ENCODE data around the gene EEFSEC. TPM values are rescaled to one million over a fixed set of nuclear protein-coding genes. Genes with fewer than 3 reads are reported as not detected.
A peak's percentile ranks its signal among the peaks of the same experiment; 100 is the strongest.

EEFSEC gene
- total and polyA plus RNA-seq, 5 donors from 2014 or later, result 16.9 to 21.9 (median 18.5) TPM

DNA sequence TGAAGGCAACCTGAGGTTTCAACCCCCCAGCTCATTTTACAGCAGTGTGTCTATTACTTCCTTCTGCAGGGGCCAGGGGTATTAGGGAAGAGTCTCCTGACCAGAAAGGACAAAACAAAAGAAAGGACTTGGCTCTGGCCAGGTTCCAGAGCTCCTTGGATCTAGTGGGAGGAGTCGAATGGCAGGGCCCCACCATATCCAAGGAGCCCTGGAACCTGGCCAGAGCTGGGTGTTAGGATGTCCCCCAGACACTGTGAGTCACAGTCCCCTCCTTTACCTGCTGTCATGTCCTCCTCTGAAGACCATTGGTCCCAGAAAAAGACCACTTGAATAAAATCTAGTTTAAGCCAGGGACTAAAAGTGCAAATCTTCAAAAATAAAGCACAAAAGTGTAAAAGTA is 113.2 kb downstream of the EEFSEC start:
- Histone ChIP-seq H3K36me3 (ENCODE audit: control insufficient read depth, insufficient read depth, low read length) (peaks cover 28% of the 10 kb centered on the region), H3K4me1 (ENCODE audit: control insufficient read depth, insufficient read depth, low read length, poor library complexity, severe bottlenecking) (no peaks in the 10 kb centered on the region), H3K4me3 (ENCODE audit: low read depth, low read length) (no peak overlapping the region), H3K9me3 (ENCODE audit: control insufficient read depth in 2 of 2, low read length in 2 of 2) (no peaks in the 10 kb centered on the region), H3K27me3 (ENCODE audit: control insufficient read depth, insufficient read depth, low read length) (no peaks in the 10 kb centered on the region), H3K27ac (ENCODE audit: insufficient read depth, low read length, poor library complexity, severe bottlenecking) (no peak overlapping the region)
- peaks cover 58% of the 10 kb centered on the region for H3K36me3 Mint-ChIP-seq
- peaks cover 0 to 7% (median 0%) of the 10 kb centered on the region in 4 donors for H3K4me1 Mint-ChIP-seq
- peak overlapping the region in 2 of 3 donors; percentile 52 to 59 for H3K27ac Mint-ChIP-seq
- H3K4me3 Mint-ChIP-seq, result no peak overlapping the region
- DNase-seq (no peak), ATAC-seq (ENCODE audit: low read depth in 2 of 2) (no peak)
- H3K27me3 Mint-ChIP-seq, result no peaks in the 10 kb centered on the region
- H3K9me3 Mint-ChIP-seq, result peaks cover 0 to 3% (median 0%) of the 10 kb centered on the region in 7 donors

DNA sequence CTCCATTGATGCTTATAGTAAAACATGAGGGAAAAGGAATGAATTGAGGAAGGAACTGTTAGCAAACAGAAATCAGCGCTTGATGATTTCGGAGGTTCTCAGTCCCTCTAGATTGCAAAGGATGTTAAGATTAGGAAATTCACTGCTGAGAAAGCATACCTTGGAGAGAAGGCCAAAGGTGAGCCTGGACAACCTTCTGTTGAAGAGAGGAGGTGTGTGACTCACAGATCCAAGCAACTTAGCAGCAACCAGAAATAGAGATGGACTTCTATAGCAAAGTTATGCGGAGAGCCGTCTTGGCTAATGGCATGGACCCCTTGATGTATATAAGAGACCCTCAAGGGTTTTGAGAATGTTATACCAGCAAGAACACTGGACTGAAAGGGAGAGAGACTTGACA is 114.3 kb downstream of the EEFSEC start:
- Histone ChIP-seq H3K9me3 (ENCODE audit: control insufficient read depth in 2 of 2, low read length in 2 of 2) (no peaks in the 10 kb centered on the region), H3K4me3 (ENCODE audit: low read depth, low read length) (no peak overlapping the region), H3K27me3 (ENCODE audit: control insufficient read depth, insufficient read depth, low read length) (no peaks in the 10 kb centered on the region), H3K4me1 (ENCODE audit: control insufficient read depth, insufficient read depth, low read length, poor library complexity, severe bottlenecking) (no peaks in the 10 kb centered on the region), H3K27ac (ENCODE audit: insufficient read depth, low read length, poor library complexity, severe bottlenecking) (no peak overlapping the region), H3K36me3 (ENCODE audit: control insufficient read depth, insufficient read depth, low read length) (peaks cover 23% of the 10 kb centered on the region)
- Mint-ChIP-seq H3K4me3 (no peak overlapping the region), H3K36me3 (peaks cover 61% of the 10 kb centered on the region), H3K4me1 (peaks cover 0 to 8% (median under 1%) of the 10 kb centered on the region in 4 donors), H3K27ac (no peak overlapping the region), H3K9me3 (peaks cover 0 to 3% (median 0%) of the 10 kb centered on the region in 7 donors), H3K27me3 (no peaks in the 10 kb centered on the region)
- no peak for ATAC-seq (ENCODE audit: low read depth in 2 of 2)
- no peak for DNase-seq

DNA sequence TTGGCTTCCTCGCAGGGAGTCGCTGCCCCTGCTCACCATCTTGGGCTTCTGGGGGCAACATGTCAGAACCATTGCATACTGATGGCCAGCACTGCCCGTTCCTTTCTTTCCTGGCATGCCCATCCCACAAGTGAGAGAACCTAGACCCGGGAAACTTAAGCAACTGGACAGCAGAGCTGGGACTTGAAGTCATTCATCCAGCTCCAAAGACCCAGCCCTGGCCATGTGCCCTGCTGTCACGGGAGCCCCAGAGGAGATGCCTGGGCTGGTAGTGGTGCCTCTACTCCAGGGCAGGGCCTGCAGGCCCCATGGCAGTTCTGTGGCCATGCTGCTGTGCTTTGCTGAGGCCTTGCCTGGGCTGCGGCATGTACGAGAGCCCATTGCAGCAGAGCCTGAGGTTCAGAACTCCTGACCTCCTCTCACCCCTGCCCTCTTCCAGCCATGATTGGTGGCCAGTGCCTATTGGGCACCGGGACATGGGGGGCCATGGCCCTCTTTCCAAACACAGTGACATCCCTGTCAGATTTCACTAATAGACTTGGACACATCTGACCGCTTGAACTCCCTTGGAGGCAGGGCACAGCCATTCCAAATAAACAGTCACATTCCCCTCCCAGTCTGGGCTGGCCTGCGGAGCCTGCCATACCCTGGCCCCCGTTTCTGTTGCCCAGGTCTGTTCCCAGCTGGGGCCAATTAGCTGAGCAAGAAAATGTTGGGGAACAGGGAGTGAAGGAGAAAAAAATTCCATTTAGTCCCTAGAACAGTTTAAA is 115.9 kb downstream of the EEFSEC start:
- H3K9me3 ChIP-seq (ENCODE audit: control insufficient read depth in 2 of 2, low read length in 2 of 2), result no peaks in the 10 kb centered on the region
- H3K4me1 Mint-ChIP-seq, result peaks cover 0 to 8% (median under 1%) of the 10 kb centered on the region in 4 donors
- DNase-seq (no peak), ATAC-seq (ENCODE audit: low read depth in 2 of 2) (peak in 1 of 2 donors; percentile 18)
- no peaks in the 10 kb centered on the region for H3K27me3 ChIP-seq (ENCODE audit: control insufficient read depth, insufficient read depth, low read length)
- no peak overlapping the region for H3K4me3 Mint-ChIP-seq
- no peaks in the 10 kb centered on the region for H3K9me3 Mint-ChIP-seq
- H3K36me3 ChIP-seq (ENCODE audit: control insufficient read depth, insufficient read depth, low read length), result peaks cover 14% of the 10 kb centered on the region
- H3K27me3 Mint-ChIP-seq, result no peaks in the 10 kb centered on the region
- H3K36me3 Mint-ChIP-seq, result peaks cover 50% of the 10 kb centered on the region
- peak overlapping the region in 1 of 3 donors; percentile 5 for H3K27ac Mint-ChIP-seq
- H3K4me3 ChIP-seq (ENCODE audit: low read depth, low read length), result no peak overlapping the region
- no peaks in the 10 kb centered on the region for H3K4me1 ChIP-seq (ENCODE audit: control insufficient read depth, insufficient read depth, low read length, poor library complexity, severe bottlenecking)
- no peak overlapping the region for H3K27ac ChIP-seq (ENCODE audit: insufficient read depth, low read length, poor library complexity, severe bottlenecking)

DNA sequence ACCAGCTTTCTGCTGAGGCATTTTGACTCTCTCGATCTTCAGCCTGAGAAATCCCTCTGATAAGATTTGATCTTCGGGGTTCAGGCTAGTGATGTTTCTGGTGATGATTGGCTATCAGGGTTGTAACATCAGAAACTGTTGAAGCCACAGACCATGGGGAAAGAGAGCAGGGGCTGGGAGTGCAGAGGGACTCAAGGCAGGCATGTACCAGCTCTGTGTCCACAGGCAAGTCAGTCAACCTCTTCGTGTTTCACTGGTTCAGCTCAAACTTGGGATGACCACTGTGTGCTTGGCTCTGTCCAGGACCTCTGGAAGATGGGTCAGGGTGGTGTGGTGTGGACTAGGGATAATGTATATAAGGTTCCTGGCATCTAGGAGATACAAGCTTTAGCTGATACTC is 116.5 kb downstream of the EEFSEC start:
- H3K4me1 ChIP-seq (ENCODE audit: control insufficient read depth, insufficient read depth, low read length, poor library complexity, severe bottlenecking), result no peaks in the 10 kb centered on the region
- no peaks in the 10 kb centered on the region for H3K9me3 ChIP-seq (ENCODE audit: control insufficient read depth in 2 of 2, low read length in 2 of 2)
- H3K9me3 Mint-ChIP-seq, result no peaks in the 10 kb centered on the region
- H3K36me3 ChIP-seq (ENCODE audit: control insufficient read depth, insufficient read depth, low read length), result peaks cover 8% of the 10 kb centered on the region
- H3K4me3 ChIP-seq (ENCODE audit: low read depth, low read length), result no peak overlapping the region
- H3K4me1 Mint-ChIP-seq, result peaks cover 0 to 8% (median under 1%) of the 10 kb centered on the region in 4 donors
- peak overlapping the region in 1 of 3 donors; percentile 64 for H3K27ac Mint-ChIP-seq
- no peaks in the 10 kb centered on the region for H3K27me3 ChIP-seq (ENCODE audit: control insufficient read depth, insufficient read depth, low read length)
- no peaks in the 10 kb centered on the region for H3K27me3 Mint-ChIP-seq
- H3K27ac ChIP-seq (ENCODE audit: insufficient read depth, low read length, poor library complexity, severe bottlenecking), result no peak overlapping the region
- H3K36me3 Mint-ChIP-seq, result peaks cover 50% of the 10 kb centered on the region
- ATAC-seq (ENCODE audit: low read depth in 2 of 2), result no peak
- H3K4me3 Mint-ChIP-seq, result no peak overlapping the region
- DNase-seq, result no peak

DNA sequence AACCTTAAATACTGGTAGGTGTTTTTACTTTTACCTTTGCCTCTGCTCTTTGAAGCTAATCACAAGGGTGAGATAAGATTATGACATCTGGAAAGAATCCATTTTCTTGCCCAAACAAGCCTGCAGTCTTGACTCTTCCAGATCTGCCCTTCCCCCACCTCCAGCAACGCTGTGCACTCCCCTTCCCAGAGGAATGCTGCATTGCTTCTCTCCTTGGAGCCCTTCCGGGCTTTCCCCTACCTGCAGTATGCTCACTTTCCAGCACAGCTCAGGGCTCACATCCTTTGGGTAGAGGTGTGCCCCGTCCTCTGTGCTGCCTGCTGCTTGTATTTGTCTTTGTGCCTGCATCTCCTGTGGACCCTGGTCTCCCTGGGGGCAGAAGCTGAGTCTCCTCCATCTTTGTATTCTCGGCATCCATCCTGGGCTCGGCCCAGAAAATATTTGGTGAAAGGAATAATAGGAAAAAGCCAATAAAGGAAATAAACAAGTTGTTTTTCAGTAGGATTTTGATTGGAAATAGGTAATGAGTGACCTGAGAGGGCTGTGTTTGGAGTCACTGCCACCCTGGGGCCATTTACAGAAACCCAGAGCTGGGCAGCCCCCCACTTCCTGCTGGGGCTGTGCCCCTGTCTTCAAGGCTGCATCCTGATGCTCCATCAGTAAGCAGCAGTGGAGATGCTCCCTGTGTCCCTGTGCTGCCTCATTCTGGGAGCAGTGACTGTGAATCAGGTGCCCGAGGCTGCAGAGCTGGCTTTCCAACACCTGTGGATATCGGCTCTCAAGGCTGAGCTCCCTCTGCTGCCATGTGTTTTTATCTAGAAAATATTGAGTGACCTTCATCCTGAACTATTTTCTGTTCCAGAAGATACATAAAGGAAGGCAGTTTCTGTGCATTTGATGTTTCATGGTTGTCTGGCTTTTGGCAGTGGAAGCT is 117.5 kb downstream of the EEFSEC start:
- Histone ChIP-seq H3K27me3 (ENCODE audit: control insufficient read depth, insufficient read depth, low read length) (no peaks in the 10 kb centered on the region), H3K9me3 (ENCODE audit: control insufficient read depth in 2 of 2, low read length in 2 of 2) (no peaks in the 10 kb centered on the region), H3K36me3 (ENCODE audit: control insufficient read depth, insufficient read depth, low read length) (peaks cover 6% of the 10 kb centered on the region), H3K4me1 (ENCODE audit: control insufficient read depth, insufficient read depth, low read length, poor library complexity, severe bottlenecking) (no peaks in the 10 kb centered on the region), H3K27ac (ENCODE audit: insufficient read depth, low read length, poor library complexity, severe bottlenecking) (no peak overlapping the region), H3K4me3 (ENCODE audit: low read depth, low read length) (no peak overlapping the region)
- Mint-ChIP-seq H3K27ac (peak overlapping the region in 2 of 3 donors; percentile 51 to 65), H3K4me3 (no peak overlapping the region), H3K27me3 (no peaks in the 10 kb centered on the region), H3K36me3 (peaks cover 40% of the 10 kb centered on the region), H3K4me1 (peaks cover 0 to 8% (median under 1%) of the 10 kb centered on the region in 4 donors), H3K9me3 (no peaks in the 10 kb centered on the region)
- DNase-seq, result no peak
- no peak for ATAC-seq (ENCODE audit: low read depth in 2 of 2)

DNA sequence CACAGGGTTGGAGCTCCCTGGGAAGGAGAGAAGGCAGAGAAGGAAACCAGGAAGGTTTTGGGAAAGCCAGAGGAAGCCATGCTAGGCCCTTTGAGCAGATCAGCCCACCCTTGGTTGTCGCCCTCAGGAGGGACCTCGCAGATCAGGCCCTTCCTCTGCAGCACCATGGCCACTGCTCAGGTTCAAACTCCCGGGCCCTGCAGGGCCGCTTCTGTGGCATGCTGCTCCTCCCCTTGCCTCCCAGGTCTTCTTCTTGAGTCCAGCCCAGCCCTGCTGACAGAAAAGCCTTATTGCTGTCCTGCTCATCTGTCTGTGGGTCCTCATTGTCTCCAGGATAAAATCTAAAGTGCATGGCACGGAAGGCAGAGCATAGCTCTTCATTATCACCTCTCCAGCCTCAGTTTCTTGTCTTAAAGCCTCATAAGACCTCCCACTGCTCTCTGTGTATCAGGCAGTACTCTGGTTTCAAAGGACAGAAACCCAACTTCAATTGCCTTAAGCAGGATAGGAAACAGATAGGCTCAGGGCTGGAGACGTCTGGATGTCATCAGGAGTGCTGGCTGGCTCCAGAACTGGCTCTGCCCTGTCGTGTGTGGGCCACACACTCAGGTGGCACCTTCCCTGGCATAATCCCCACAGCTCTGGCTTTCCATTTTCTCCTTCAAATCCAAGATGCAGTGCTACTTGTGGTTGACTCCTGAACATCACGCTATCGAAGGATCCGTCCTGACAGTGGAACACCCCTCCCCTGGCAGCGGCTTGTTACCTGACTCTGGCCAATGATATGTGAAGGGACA is 118.5 kb downstream of the EEFSEC start:
- Histone ChIP-seq H3K27me3 (ENCODE audit: control insufficient read depth, insufficient read depth, low read length) (no peaks in the 10 kb centered on the region), H3K4me1 (ENCODE audit: control insufficient read depth, insufficient read depth, low read length, poor library complexity, severe bottlenecking) (no peaks in the 10 kb centered on the region), H3K9me3 (ENCODE audit: control insufficient read depth in 2 of 2, low read length in 2 of 2) (no peaks in the 10 kb centered on the region), H3K4me3 (ENCODE audit: low read depth, low read length) (no peak overlapping the region), H3K27ac (ENCODE audit: insufficient read depth, low read length, poor library complexity, severe bottlenecking) (no peak overlapping the region), H3K36me3 (ENCODE audit: control insufficient read depth, insufficient read depth, low read length) (no peaks in the 10 kb centered on the region)
- DNase-seq (no peak), ATAC-seq (ENCODE audit: low read depth in 2 of 2) (no peak)
- Mint-ChIP-seq H3K4me1 (peaks cover 0 to 12% (median 2%) of the 10 kb centered on the region in 4 donors), H3K4me3 (no peak overlapping the region), H3K36me3 (peaks cover 36% of the 10 kb centered on the region), H3K27me3 (no peaks in the 10 kb centered on the region), H3K27ac (peak overlapping the region in 2 of 3 donors; percentile 48 to 65), H3K9me3 (no peaks in the 10 kb centered on the region)

DNA sequence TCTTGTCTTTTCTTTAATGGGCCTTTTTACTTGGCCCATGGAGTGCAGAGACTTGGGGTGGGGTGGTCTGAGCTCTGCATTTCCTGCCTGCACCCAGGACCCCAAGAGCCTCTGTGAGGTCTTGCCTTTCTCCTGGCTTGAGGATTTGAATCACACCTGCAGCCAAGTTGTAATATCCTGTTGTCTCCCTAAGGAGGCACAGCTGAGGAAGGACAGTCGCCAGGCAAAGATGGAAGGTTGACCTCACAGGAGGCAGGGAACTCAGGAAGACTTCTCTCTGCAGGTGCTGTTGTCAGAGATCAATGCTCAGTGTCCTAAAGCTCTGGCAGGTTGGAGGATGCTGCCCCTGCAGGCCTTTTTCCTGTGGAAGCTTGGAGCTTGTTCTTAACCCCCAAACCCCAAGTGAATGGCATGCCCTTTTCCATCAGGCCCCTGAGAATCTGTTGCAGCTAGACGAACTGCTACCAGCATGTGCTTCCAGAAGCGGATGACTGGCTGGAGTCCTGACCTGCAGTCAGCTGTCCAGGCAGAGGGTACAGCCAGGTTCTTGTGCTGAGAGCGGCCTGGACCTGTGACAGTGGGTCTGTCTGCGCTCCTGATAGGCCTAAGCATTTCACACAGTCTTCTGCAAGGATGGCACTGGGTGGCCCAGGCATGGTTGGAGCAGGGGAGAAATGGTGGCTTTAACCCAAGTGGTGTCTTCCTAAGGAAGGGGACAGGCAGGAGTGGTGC is 120.0 kb downstream of the EEFSEC start:
- Histone ChIP-seq H3K36me3 (ENCODE audit: control insufficient read depth, insufficient read depth, low read length) (no peaks in the 10 kb centered on the region), H3K4me1 (ENCODE audit: control insufficient read depth, insufficient read depth, low read length, poor library complexity, severe bottlenecking) (no peaks in the 10 kb centered on the region), H3K4me3 (ENCODE audit: low read depth, low read length) (no peak overlapping the region), H3K9me3 (ENCODE audit: control insufficient read depth in 2 of 2, low read length in 2 of 2) (no peaks in the 10 kb centered on the region), H3K27me3 (ENCODE audit: control insufficient read depth, insufficient read depth, low read length) (no peaks in the 10 kb centered on the region), H3K27ac (ENCODE audit: insufficient read depth, low read length, poor library complexity, severe bottlenecking) (no peak overlapping the region)
- Mint-ChIP-seq H3K9me3 (no peaks in the 10 kb centered on the region), H3K4me3 (no peak overlapping the region), H3K27ac (no peak overlapping the region), H3K4me1 (peaks cover 0 to 7% (median 3%) of the 10 kb centered on the region in 4 donors), H3K36me3 (peaks cover 25% of the 10 kb centered on the region), H3K27me3 (no peaks in the 10 kb centered on the region)
- no peak for ATAC-seq (ENCODE audit: low read depth in 2 of 2)
- no peak for DNase-seq
